SH-SY5Y (cell line): ENCODE data around the gene BABAM2.

Source experiments
- GATA2 ChIP-seq: IDR thresholded peaks from 2 replicates; pipeline ENCODE4 v1.6.1; 2011; ENCODE audit warnings: mild to moderate bottlenecking, low read depth, low read length
- GATA3 ChIP-seq: IDR thresholded peaks from 2 replicates; pipeline ENCODE4 v1.6.1; 2011; ENCODE audit warnings: low read depth, mild to moderate bottlenecking, low read length, moderate library complexity

DNA sequence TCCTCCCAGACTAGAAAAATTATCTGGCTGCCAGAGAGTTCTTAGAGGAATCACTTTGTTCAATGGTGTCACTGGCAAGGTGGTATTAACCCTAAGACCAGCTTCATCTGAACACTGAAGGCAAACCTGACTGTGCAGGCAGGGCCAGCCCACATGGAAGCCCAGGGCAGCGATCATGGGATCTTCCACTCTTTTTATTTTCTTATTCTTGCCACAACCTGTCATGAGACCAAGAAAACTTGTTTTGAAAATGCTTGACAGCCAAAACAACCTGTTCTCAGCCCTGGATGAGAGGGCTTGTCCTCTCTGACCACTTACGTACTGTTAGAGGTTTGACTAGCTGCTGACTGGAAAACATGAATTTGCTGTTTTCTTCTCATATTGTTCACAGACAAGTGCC, 426.9 kb downstream of the BABAM2 start:
- TF ChIP-seq GATA3 (no peak), GATA2 (no peak)
